CD4-positive, alpha-beta T cell treated with Interleukin-21 for 1 hour (primary cell): Measurements from ENCODE around the gene LGI2.
"Not testable (repeated sequence)": the region's sequence is repeated elsewhere in the genome, so short reads cannot be mapped to it uniquely, and the experiment has no call there.

Experiments used
- DNase-seq: peaks from one replicate; pipeline ENCODE4 v3.0.0-alpha.2; 2020

The LGI2 gene

GRCh38 chr4:25030277-25031076, at the start of gene LGI2:
TSS of gene LGI2 (minus strand) at chr4:25030946. CDS start at chr4:25030693, 253 bp downstream.
- DNase-seq, result no peak

- DNase-seq, result no peak
Observed at GRCh38 chr4:25078523-25078922, 47.8 kb upstream of the LGI2 start.

GRCh38 chr4:25076625-25077398, 46.1 kb upstream of the LGI2 start:
- no peak for DNase-seq

- DNase-seq, result no peak
Observed at GRCh38 chr4:25075851-25076250, 45.1 kb upstream of the LGI2 start.

GRCh38 chr4:25075129-25075528, 44.4 kb upstream of the LGI2 start:
- no peak for DNase-seq

- no peak for DNase-seq
Observed at GRCh38 chr4:25070545-25070944, 39.8 kb upstream of the LGI2 start.

- DNase-seq, result no peak
Observed at GRCh38 chr4:25069014-25069413, 38.3 kb upstream of the LGI2 start.

GRCh38 chr4:25068386-25068785, 37.6 kb upstream of the LGI2 start:
- no peak for DNase-seq

- no peak for DNase-seq
Observed at GRCh38 chr4:25065932-25066590, 35.3 kb upstream of the LGI2 start.

GRCh38 chr4:25065431-25065858, 34.7 kb upstream of the LGI2 start:
- DNase-seq, result no peak

- not testable (repeated sequence) for DNase-seq
Observed at GRCh38 chr4:25064447-25064846, 33.7 kb upstream of the LGI2 start.

GRCh38 chr4:25063116-25063515, 32.4 kb upstream of the LGI2 start:
- no peak for DNase-seq

GRCh38 chr4:25062098-25062497, 31.4 kb upstream of the LGI2 start:
- DNase-seq, result no peak

GRCh38 chr4:25061602-25062001, 30.9 kb upstream of the LGI2 start:
- no peak for DNase-seq

- no peak for DNase-seq
Observed at GRCh38 chr4:25060963-25061340, 30.2 kb upstream of the LGI2 start.

- no peak for DNase-seq
Observed at GRCh38 chr4:25060241-25060962, 29.7 kb upstream of the LGI2 start.

- no peak for DNase-seq
Observed at GRCh38 chr4:25059791-25060190, 29.0 kb upstream of the LGI2 start.

GRCh38 chr4:25058796-25059195, 28.1 kb upstream of the LGI2 start:
- DNase-seq, result no peak

- DNase-seq, result no peak
Observed at GRCh38 chr4:25057299-25057698, 26.6 kb upstream of the LGI2 start.

- not testable (repeated sequence) for DNase-seq
Observed at GRCh38 chr4:25052037-25052436, 21.3 kb upstream of the LGI2 start.

GRCh38 chr4:25051534-25051933, 20.8 kb upstream of the LGI2 start:
- no peak for DNase-seq

- DNase-seq, result no peak
Observed at GRCh38 chr4:25050370-25051078, 19.8 kb upstream of the LGI2 start.
